Mucosa of stomach (tissue), 1 donor: ENCODE data around the gene SLC10A2.

Source experiments
- H3K27me3 ChIP-seq: one replicate; pipeline ENCODE4 v1.7.0; 2013; ENCODE audit warnings: mild to moderate bottlenecking, low read length; ENCODE audit not compliant: control insufficient read depth, insufficient read depth
- H3K36me3 ChIP-seq: one replicate; pipeline ENCODE4 v1.7.0; 2013; ENCODE audit warnings: low read length; ENCODE audit not compliant: control insufficient read depth, insufficient read depth
- H3K4me1 ChIP-seq: one replicate; pipeline ENCODE4 v1.7.0; 2013; ENCODE audit warnings: mild to moderate bottlenecking, low read length; ENCODE audit not compliant: control insufficient read depth, insufficient read depth
- H3K4me3 ChIP-seq: one replicate; pipeline ENCODE4 v1.7.0; 2013; ENCODE audit warnings: low read length
- H3K9ac ChIP-seq: one replicate; pipeline ENCODE4 v1.7.0; 2013; ENCODE audit warnings: mild to moderate bottlenecking, low read length, moderate library complexity
- H3K9me3 ChIP-seq: one replicate; pipeline ENCODE4 v1.7.0; 2013; ENCODE audit warnings: mild to moderate bottlenecking, low read length, moderate library complexity; ENCODE audit not compliant: control insufficient read depth
- donor health status: Pancreatic carcinoma.

Gene SLC10A2

GRCh38 chr13:103006641-103007426 lies 59.4 kb downstream of the SLC10A2 start:
- Histone ChIP-seq H3K9ac (no peak overlapping the region), H3K9me3 (no peaks in the 10 kb centered on the region), H3K27me3 (no peaks in the 10 kb centered on the region), H3K36me3 (no peaks in the 10 kb centered on the region), H3K4me3 (no peak overlapping the region), H3K4me1 (no peaks in the 10 kb centered on the region)

DNA sequence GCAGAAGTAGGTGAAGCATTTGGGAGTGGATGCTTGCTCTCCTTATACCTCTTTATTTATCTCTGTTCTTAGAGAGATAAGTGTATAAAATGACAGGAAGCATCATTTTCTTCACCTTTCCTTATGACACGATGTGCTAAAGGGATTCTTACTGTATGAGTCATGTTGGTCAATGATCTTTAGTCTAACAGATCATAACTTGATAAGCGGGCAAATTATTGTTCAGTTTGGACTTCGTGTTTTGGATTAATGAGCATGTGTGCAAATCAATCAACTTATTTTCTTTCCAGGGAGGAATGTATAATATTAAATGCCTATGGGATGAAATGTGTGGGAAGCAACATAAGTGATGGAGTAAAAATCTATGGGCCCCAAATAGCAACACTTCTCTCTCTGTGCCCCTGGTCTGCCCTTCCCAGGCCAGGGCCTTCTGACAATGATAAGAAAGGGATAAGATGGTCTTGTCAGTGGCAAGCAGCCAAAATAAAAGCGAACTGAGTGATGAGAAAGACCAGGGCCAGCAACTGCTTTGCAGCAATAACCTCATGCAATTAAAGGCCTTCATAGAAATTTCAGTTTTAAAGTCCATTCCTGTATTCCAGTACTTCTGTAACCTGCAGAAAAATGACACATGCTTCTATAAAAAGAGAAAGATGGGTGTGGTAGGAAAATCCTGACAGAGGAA lies 61.4 kb downstream of the SLC10A2 start:
- no peak overlapping the region for H3K4me3 ChIP-seq
- H3K4me1 ChIP-seq: no peaks in the 10 kb centered on the region

GRCh38 chr13:103003631-103004030 lies 62.6 kb downstream of the SLC10A2 start:
- Histone ChIP-seq H3K4me1 (no peaks in the 10 kb centered on the region), H3K36me3 (no peaks in the 10 kb centered on the region), H3K27me3 (no peaks in the 10 kb centered on the region), H3K4me3 (no peak overlapping the region), H3K9ac (no peak overlapping the region), H3K9me3 (no peaks in the 10 kb centered on the region)

More for the DNA sequence above, 61.4 kb downstream of the SLC10A2 start:
- no peaks in the 10 kb centered on the region for H3K27me3 ChIP-seq
- H3K9ac ChIP-seq: no peak overlapping the region
- H3K9me3 ChIP-seq: no peaks in the 10 kb centered on the region
- no peaks in the 10 kb centered on the region for H3K36me3 ChIP-seq

DNA sequence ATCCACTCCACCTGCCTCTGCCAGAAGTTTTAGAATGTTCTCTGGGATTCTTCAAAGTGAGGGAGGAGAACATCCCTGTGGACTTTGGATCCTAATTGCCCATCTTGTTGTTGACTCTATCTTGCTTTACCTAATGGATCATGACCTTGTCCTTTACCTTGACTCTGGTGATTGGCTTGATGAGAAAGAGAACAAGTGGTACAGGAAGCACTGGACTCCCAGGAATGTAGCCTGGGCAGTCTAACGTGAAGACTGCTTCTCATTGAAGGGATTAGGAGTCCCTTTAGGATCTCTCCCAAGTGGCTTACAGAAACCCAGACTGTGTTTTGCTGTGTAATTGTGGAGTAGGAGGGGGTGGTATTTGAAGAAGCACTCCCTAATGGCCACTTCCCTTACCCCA lies 63.9 kb downstream of the SLC10A2 start:
- no peaks in the 10 kb centered on the region for H3K9me3 ChIP-seq
- no peak overlapping the region for H3K9ac ChIP-seq
- H3K27me3 ChIP-seq: no peaks in the 10 kb centered on the region
- H3K4me1 ChIP-seq: no peaks in the 10 kb centered on the region
- H3K4me3 ChIP-seq: no peak overlapping the region
- no peaks in the 10 kb centered on the region for H3K36me3 ChIP-seq

DNA sequence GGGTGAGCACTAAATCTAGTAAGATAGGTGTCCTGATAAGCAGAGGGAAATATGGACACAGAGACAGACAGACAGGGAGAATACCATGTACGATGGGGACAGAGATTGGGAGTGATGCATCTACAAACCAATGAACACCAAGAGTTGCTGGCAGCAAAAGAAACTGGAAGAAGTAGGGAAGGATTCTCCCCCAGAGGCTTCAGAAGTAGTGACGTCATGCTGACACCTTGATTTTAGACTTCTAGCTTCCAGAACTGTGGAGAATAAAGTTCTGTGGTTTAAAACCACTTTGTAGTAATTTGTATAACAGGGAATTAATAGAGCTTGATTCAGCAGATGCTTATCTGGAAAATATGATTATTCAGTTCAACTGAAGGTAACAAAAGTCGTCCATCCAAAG lies 66.1 kb downstream of the SLC10A2 start:
- H3K27me3 ChIP-seq: no peaks in the 10 kb centered on the region
- no peak overlapping the region for H3K4me3 ChIP-seq
- H3K9me3 ChIP-seq: no peaks in the 10 kb centered on the region
- no peak overlapping the region for H3K9ac ChIP-seq
- no peaks in the 10 kb centered on the region for H3K4me1 ChIP-seq
- H3K36me3 ChIP-seq: no peaks in the 10 kb centered on the region

DNA sequence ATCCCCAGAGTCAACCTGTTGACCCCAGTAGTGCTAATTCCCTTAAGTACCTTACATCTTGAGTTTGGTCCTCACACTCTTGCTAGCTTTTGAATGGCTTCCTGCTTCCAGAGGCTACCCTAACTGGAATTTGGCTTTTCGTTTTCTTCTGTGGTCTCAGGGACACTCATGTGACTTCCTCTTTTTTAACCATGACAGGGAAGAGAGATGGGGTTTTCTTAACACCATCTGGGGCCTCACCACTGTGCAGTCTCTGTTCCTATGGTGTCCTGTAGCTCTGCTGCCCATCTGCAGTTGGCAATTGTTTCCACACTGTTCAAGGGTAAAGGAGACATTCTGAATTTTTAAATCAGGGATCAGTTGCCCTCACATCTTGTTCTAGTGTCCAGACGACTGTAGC lies 66.7 kb downstream of the SLC10A2 start:
- Histone ChIP-seq H3K9me3 (no peaks in the 10 kb centered on the region), H3K36me3 (no peaks in the 10 kb centered on the region), H3K9ac (no peak overlapping the region), H3K4me3 (no peak overlapping the region), H3K4me1 (no peaks in the 10 kb centered on the region), H3K27me3 (no peaks in the 10 kb centered on the region)
